NK-92 (cell line): ENCODE results near the gene AIPL1.

Source experiments
- DNase-seq: peaks from one replicate; lab custom pipeline; 2025; ENCODE audit not compliant: unreplicated experiment; lab: John Stamatoyannopoulos, UW

AIPL1 gene

GRCh38 chr17:6467567-6467966, 32.6 kb upstream of the AIPL1 start:
- DNase-seq, result no peak

DNA sequence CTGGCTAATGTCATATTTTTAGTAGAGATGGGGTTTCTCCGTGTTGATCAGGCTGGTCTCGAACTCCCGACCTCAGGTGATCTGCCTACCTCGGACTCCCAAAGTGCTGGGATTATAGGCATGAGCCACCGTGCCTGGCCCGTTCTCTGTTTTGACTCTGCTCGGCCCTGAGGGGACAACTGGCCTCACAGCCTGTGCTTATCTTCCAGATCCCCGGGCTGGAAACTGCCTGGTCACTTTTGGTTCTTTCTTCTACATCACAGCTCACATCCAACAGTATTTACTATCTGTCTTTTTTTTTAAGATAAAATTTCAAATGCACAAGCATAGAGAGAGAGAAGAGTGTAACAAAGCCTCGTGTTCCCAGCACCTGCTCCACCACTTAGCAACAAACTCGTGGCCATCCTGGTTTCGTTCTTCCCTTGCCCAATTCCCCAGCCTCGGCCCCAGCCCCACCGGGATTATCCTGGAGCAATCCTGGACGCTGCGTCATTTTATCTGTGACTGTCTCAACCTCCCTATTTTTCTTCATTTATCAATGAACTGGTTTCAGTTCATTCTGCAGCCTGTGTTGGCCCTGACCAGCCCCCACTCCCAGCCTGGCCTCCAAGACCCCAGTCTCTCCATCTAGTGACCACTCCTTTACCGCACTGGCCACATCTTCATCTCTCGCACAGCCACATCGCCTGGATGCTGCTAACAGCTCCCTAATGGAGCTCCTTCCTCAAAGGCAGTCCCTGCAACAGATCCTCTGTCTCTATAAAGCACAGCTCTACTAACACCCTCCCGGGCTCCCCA, 30.5 kb upstream of the AIPL1 start:
- DNase-seq, result no peak

- DNase-seq, result no peak
Observed at GRCh38 chr17:6464446-6465041, 29.6 kb upstream of the AIPL1 start.

DNA sequence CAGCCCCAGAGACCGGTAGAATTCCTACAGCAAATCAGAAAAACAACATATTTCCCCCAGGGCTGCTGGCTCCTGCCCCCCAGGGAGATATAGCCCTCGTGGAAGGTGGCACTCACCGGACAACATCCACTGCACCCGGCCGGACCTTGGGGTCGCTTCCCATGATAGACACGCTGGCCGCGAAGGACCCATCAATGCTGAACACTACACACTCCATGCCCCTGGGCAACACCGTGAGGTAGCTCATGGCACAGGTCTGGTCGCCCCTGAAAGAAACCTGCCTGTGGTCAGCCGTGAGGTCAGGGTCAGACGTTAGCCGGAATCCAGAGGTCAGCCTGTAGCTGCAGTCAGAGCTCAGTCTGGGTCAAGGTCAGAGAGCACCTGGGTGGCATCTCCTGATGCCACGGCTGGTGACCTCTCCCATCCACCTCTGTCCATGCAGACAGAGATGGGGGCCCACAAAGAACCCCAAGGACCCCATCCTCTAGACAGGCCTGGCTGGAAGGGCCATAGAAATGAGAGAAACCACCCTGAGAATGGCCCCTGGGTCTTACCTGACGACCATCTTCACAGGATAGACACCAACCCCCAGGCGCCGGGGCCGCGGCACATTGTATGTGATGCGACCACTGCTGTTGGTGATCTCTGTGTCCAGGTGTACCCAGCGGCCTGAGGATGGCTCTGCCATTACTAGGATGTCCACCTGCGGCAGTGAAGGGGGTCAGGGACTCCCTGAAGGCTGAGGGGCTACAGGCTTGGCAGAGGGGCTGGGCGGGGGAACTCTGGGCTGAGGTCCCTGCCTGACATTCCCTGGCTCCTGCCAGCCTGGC, 28.9 kb upstream of the AIPL1 start:
- no peak for DNase-seq

DNA sequence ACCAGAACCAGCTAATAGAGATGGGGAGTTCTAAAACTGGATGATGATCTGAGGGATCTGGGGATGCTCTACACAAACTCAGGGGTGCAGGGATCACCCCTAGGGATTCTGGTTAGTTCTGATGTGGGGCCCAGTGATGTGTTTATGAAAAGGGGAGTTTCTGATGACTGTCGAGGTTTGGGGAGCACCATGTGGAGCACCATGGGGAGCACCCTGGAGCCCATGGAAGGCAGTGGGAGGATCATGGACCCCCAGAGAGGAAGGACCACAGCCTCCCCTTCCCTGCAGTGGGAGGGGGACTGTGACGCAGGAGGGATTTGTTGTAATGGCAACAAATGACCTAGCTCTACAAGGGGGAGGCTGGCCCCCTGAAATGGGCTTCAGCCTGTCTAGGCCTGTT, 27.8 kb upstream of the AIPL1 start:
- no peak for DNase-seq

DNA sequence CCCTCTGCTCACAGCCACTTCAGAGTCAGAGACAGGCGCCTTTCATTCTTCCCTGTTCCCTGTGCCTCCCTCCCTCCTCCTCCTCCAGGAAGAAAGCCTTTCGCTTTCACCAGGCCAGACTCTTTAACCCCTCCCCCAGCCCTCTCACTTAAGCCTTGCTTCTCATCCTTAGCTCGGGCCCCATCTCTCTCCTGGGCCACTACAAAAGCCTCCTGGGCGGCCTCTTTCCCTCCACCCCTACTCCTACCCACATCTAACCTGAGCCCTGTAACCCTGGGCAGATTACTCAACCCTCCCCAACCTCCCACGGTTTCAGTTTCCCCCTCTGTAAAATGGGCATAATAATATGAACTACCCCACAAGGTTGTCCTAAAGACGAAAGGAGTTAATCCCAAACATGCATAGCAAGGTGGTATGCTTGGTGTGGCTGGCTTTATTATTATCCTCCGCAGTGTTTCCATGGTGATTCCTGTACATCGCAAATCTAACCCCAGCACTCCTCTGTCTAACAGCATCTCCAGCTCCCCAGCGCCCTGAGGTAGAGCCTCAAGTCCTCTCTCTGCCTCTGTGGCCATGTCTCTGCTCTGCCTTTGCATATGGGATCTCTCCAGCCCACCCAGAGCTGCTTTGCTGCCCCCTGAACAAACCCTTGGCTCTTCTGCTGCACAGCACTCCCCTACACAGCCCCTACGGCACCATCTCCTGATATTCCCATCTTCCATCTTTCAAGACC, 27.0 kb upstream of the AIPL1 start:
- DNase-seq, result no peak

DNA sequence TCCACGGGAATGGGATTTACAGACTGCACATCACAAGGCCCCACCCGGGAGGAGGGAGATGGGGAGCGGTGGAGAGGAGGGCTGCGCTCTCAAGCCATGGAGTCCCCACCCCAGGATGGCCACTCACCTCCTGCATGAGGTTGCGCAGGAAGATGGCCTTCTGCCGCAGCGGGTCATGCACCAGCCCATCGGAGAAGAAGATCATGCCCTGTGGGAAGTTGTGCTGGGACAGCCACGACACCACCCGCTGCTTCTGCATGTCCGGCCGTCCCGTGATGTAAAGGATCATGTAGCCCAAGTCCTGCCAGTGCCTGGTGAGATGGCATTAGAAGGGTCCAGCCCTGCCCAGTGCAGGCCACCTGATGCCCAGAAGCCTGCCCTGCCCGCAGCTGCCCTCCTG, 26.3 kb upstream of the AIPL1 start:
- no peak for DNase-seq

DNA sequence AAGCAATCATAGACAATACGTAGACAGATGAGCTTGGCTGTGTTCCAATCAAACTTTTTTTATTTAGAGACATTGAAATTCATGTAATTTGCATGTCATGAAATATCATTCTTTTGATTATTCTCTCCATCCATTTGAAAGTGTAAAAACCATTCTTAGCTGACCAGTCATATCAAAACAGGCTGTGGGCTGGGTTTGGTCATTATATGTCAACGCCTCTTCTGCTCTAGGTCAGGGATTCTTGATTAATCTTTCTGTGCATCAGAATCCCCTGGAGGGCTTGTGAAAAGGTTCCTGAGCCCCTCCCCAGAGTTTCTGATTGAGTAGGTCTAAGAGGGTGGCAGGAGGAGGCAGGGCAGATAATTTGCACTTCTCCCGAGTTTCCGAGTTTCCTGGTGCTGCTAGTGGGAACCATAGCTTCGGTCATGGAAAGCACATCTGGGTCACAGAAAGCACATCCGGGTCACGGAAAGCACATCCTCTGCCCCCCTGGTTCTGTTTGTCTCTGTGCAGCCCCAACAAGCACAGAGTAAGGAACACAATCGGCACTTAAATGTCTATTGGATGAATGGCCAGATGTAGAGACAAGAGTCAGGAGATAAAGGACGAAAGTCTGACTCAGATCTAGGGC, 25.7 kb upstream of the AIPL1 start:
- DNase-seq, result no peak

GRCh38 chr17:6458460-6458950, 23.6 kb upstream of the AIPL1 start:
- DNase-seq, result no peak

DNA sequence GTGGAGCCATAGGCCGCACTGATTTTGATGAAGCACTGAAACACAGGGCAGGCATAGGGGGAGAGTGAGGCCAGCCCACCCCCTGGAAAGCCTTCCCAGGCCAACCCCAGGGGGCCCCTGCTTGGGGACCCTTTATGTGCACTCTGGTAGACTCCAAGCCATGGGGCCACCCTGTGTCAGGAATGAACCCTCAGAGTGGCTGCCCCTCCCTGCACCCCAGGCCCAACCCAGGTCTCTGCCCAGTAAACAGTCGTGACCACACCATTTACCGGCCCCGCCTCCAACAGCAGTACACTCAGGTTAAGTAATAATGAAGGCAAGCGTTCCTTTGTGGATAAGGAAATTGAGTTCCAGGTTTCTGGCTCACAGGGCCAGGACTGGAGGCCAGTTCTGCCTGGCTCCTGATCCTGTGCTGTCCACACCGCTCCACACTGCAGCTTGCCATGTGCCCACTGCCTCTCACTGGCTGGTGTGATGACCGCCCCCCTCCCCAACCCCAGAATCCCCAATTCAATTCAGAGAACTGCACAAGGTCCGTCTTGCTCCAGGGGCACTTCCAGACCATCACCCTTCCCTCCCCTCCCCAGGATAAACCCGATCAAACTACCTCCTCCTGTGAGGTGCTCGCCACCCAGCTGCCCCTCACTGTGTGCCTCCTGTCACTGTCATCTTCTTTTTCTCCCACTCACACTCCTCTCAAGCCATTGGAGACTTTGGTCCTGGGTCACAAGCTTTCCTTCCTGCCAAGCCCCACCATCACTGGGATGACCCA, 23.0 kb upstream of the AIPL1 start:
- no peak for DNase-seq

- DNase-seq, result no peak
Observed at GRCh38 chr17:6456914-6457687, 22.2 kb upstream of the AIPL1 start.

DNA sequence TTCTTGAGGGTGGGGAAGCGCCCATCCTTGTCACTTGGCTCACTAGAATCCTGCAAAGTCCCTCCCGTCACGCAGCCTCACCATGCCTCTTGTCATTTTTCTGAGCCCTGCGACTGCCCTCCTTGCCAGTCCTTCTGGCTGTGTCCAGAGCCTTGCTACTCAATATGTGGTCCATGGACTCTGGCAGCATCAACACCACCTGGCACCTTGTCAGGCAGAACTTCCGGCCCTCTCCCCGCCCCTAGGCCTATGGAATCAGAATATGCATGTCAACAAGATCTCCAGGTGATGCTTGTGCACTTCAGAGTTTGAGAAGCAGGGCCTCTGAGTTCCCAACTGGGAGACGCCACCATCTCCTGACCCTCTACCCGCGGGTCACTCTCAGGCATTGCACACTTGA, 21.4 kb upstream of the AIPL1 start:
- DNase-seq, result no peak

- DNase-seq, result no peak
Observed at GRCh38 chr17:6455321-6455705, 20.4 kb upstream of the AIPL1 start.

GRCh38 chr17:6454495-6455320, 19.8 kb upstream of the AIPL1 start:
- no peak for DNase-seq

GRCh38 chr17:6453279-6454024, 18.5 kb upstream of the AIPL1 start:
- DNase-seq, result no peak

DNA sequence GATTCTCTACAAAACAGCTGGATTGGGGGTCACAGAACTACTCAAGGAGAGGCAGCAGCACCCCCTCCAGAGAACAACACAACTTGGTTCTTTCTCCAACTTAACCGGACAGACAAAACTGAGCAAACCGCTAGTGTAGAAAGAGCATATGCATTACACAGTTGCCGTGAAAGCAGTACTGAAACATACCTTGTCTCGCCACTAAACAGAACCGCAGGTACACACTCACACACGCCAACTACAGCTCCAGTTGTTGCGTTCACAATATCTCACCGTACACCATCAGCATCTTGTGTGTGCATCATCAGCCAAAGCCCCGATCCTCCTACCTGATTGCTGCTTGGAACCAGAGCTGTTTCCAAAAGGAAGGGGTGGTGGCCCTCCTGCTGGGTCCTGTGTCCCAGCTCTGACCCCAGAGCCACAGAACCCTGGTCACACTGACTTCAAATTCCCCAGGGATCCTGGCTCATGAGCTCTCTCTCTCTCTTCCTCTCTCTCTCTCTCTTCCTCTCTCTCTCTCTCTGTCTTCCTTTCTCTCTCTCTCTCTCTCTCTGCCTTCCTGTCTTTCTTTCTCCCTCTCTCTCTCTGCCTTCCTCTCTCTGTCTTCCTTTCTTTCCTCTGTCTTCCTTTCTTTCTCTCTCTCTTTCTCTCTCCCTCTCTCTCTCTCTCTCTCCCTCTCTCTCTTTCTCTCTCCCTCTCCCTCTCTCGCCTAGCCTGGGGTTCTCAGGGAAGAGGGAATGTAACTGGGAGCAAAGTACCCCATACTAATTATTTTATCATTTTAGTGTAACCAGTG, 17.7 kb upstream of the AIPL1 start:
- no peak for DNase-seq
